Measurements from ENCODE around the gene CDK19. TPM values are rescaled to one million over a fixed set of nuclear protein-coding genes. Genes with fewer than 3 reads are reported as not detected.
A peak's percentile ranks its signal among the peaks of the same experiment; 100 is the strongest.

Gene CDK19
- total and polyA plus RNA-seq, 2 of the 13 experiments (the other 11 are each of a cell fraction or from before 2014, with no cell fraction given) = 13.4 to 27.0 TPM

DNA sequence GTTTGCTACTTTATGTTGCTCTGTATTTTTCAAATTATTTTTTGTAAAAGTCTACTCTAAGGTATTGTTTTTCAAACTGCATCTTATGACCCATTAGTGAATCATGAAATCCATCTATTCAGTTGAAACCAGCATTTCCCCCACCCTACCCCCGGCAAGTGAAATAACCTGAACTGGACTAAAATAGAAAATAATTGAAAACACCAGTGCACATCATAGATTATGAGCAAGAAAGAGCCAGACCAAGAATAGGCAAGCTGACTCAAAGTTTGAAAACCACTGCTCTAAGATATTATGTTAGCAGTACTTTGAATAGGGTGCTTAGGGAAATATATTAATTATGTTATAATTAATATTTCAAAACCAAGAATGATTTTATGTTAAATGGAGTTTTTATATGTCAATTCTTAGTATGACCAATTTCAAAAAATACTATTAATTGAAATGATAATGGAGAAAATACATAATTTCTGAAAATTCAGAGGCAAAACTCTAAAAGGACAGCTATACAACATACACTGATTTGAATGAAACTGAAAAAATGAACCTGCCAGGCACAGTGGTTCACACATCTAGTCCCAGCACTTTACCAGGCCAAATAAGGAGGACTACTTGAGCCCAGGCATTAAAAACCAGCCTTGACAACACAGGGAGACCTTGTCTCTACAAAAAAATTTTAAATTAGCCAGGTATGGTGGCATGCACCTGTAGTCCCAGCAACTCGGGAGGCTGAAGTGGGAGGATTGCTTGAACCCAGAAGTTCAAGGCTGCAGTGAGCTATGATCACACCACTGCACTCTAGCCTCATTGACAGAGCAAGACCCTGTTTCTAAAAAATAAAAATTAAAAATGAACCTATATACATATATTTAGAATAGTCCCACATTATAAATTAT is 112.0 kb downstream of the CDK19 start (continued):
- peak; percentile 68; the same call in 1 of the 2 replicates for TF ChIP-seq ZMYM3 (CRISPR knock-in tag; IDR thresholded peaks at IDR 0.05)
- no peak for TF ChIP-seq ZNF776 (CRISPR knock-in tag; IDR thresholded peaks at IDR 0.05)
- no peak for TF ChIP-seq ZBTB20 (CRISPR knock-in tag; IDR thresholded peaks at IDR 0.05; ENCODE audit: borderline replicate concordance, low read depth)
- no peak for TF ChIP-seq EHMT2 (IDR thresholded peaks at IDR 0.05; ENCODE audit: borderline replicate concordance, low read depth, low read length)
- no peak for TF ChIP-seq CAMTA2 (CRISPR knock-in tag; IDR thresholded peaks at IDR 0.05; ENCODE audit: borderline replicate concordance)
- TF ChIP-seq SRSF1 (optimal IDR thresholded peaks at IDR 0.05; ENCODE audit: low read depth, low read length) = no peak

DNA sequence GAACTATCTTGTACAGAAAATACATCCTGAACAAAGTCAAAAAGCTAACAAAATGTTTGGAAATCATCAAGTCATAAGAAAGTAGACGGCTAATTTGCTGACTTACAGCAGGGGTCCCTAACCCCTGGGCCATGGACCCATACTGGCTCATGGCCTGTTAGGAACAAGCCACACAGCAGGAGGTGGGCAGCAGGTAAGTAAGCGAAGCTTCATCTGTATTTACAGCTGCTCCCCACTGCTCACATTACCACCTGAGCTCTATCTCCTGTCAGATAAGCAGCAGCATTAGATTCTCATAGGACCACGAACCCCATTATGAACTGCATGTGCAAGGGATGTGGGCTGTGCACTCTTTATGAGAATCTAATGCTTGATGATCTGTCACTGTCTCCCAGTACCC is 115.5 kb downstream of the CDK19 start:
- WGBS (ENCODE audit: low lambda C conversion rate) = 97% methylated on average over 3 of the region's 3 CpGs
- H3K27ac ChIP-seq (ENCODE audit: extremely low read length, insufficient read depth, low read length) = no peak overlapping the region
- TF ChIP-seq SRF (IDR thresholded peaks at IDR 0.05; ENCODE audit: low read depth, low read length) (no peak), MAF1 (CRISPR knock-in tag; IDR thresholded peaks at IDR 0.05; ENCODE audit: borderline replicate concordance) (no peak), TCF7L2 (IDR thresholded peaks at IDR 0.05; ENCODE audit: low read depth, low read length) (no peak), CAMTA2 (CRISPR knock-in tag; IDR thresholded peaks at IDR 0.05; ENCODE audit: borderline replicate concordance) (no peak), NR1H2 (CRISPR knock-in tag; IDR thresholded peaks at IDR 0.05; ENCODE audit: borderline replicate concordance, low read depth) (no peak), HDAC6 (IDR thresholded peaks at IDR 0.05; ENCODE audit: low read depth, low read length) (no peak), MYC (CRISPR knock-in tag; IDR thresholded peaks at IDR 0.05; ENCODE audit: borderline replicate concordance) (no peak), ZNF530 (CRISPR knock-in tag; IDR thresholded peaks at IDR 0.05; ENCODE audit: low read depth) (no peak), ZNF713 (CRISPR knock-in tag; IDR thresholded peaks at IDR 0.05) (no peak), RCOR2 (CRISPR knock-in tag; IDR thresholded peaks at IDR 0.05) (no peak), SMC3 (IDR thresholded peaks at IDR 0.05; ENCODE audit: low read length) (no peak), AHR (CRISPR knock-in tag; IDR thresholded peaks at IDR 0.05) (no peak), FOXP1 (IDR thresholded peaks at IDR 0.05) (no peak), FOXP1 (CRISPR knock-in tag; IDR thresholded peaks at IDR 0.05) (no peak), IRF2 (CRISPR knock-in tag; IDR thresholded peaks at IDR 0.05) (no peak), HDAC2 (CRISPR knock-in tag; IDR thresholded peaks at IDR 0.05) (no peak), SALL1 (CRISPR knock-in tag; IDR thresholded peaks at IDR 0.05) (no peak)
- no peaks in the 10 kb centered on the region for H4K20me1 ChIP-seq (ENCODE audit: insufficient read depth, low read length)
- no peak overlapping the region for H2AFZ ChIP-seq (ENCODE audit: low read length)
- H3K79me2 ChIP-seq (ENCODE audit: insufficient read depth, low read length) = peaks cover 28% of the 10 kb centered on the region
- ChIA-PET POLR2A (interaction anchor here (1.0 kb wide), 1 partner anchor 259 kb away, joined by 3 read pairs; the partner anchor contains the start of gene GTF3C6), CTCF (ENCODE audit: low intra/inter-chr PET ratio, low total read pairs) (no interaction called here)
- in situ Hi-C loops (cut with HindIII; ENCODE audit: extremely low pct_ligation_motif_present, low pct_unique_long_range_greater_than_20kb) = loop anchor here (25.0 kb wide), 1 partner anchor 288 kb away; the partner anchor contains the start of gene RPF2
- H3K27me3 ChIP-seq (ENCODE audit: control insufficient read depth in 1 of 2, insufficient read depth in 2 of 2, low read length in 2 of 2) = no peaks in the 10 kb centered on the region
- H3K4me2 ChIP-seq (ENCODE audit: low read depth, low read length) = no peak overlapping the region
- FAIRE-seq (no peak), ATAC-seq (no peak), DNase-seq (ENCODE audit: low spot score) (no peak)
- H3K4me1 ChIP-seq (ENCODE audit: insufficient read depth, low read length) = peaks cover 24% of the 10 kb centered on the region
- no peak overlapping the region for H3K4me3 ChIP-seq (replicated peaks in 1 of 3; ENCODE audit: insufficient read depth in 1 of 3, low read depth in 2 of 3, low read length in 3 of 3)
- BruUV-seq (replicated peaks) = no TSS peak
- intact Hi-C loops (cut with micrococcal nuclease; ENCODE audit: unreplicated experiment) = loop anchor here (5.0 kb wide), 1 partner anchor 253 kb away; no protein-coding TSS in a partner anchor
- no peaks in the 10 kb centered on the region for H3K9me3 ChIP-seq (ENCODE audit: low read length)
- peaks cover 1 to 3% of the 10 kb centered on the region in 2 experiments; a peak in 2 of 5 replicates for H3K36me3 ChIP-seq (replicated peaks in 1 of 2; ENCODE audit: control insufficient read depth in 1 of 2, insufficient read depth in 2 of 2, low read length in 2 of 2)
- no peak overlapping the region for H3K9ac ChIP-seq (ENCODE audit: insufficient read depth, low read depth, low read length)

Data from HepG2 (cell line).